HG03196 (cell line): ENCODE measurements around the gene RAB31.
A peak's percentile ranks its signal among the peaks of the same experiment; 100 is the strongest.
"Not testable (repeated sequence)": the region's sequence is repeated elsewhere in the genome, so short reads cannot be mapped to it uniquely, and the experiment has no call there.

Experiments
- ATAC-seq: cut with Tn5 transposase; IDR thresholded peaks from one replicate; pipeline ENCODE4 v1.9.1; 2021; ENCODE audit not compliant: unreplicated experiment

Gene RAB31

GRCh38 chr18:9856092-9856491 is 148.0 kb downstream of the RAB31 start:
- ATAC-seq: no peak

DNA sequence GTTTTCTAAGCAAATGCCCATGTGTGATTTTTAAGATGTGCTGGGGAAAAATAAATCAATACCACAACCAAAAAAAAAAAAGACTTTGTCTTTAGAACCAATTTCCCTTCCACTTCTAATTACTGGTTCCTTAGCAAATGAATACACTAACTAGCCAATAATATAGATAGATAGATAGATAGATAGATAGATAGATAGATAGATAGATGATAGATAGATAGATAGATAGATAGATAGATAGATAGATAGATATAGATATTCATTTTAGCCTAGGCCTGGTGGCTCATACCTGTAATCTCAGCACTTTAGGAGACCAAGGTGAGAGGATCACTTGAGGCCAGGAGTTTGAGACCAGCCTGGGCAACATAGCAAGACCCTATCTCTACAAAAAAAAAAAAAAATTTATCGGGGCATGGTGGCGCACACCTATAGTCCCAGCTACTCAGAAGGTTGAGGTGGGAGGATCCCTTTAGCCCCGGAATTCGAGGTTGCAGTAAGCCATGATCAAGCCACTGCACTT is 149.4 kb downstream of the RAB31 start:
- not testable (repeated sequence) for ATAC-seq

DNA sequence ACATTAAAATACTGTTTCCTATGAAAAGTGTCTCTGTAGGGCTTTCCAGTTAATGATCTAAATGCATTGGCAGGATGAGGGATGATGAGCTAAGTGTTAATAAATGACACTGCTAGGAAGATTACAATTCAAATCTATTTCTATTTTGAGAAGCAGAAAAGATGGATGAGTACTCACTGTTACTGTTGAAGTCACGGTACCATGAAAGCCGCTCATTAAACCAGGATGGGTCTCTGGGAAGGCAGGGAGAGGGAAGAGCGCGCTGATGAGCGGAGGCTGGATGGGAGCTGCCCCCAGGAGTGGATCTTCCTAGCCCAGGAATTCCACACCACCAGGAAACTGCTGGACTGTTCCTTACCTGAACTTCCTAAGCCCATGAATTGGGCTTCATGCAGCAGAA is 150.5 kb downstream of the RAB31 start:
- ATAC-seq: no peak

- no peak for ATAC-seq
Measured at GRCh38 chr18:9859232-9859631, 151.1 kb downstream of the RAB31 start.

- ATAC-seq: no peak
Measured at GRCh38 chr18:9860682-9861081, 152.6 kb downstream of the RAB31 start.

DNA sequence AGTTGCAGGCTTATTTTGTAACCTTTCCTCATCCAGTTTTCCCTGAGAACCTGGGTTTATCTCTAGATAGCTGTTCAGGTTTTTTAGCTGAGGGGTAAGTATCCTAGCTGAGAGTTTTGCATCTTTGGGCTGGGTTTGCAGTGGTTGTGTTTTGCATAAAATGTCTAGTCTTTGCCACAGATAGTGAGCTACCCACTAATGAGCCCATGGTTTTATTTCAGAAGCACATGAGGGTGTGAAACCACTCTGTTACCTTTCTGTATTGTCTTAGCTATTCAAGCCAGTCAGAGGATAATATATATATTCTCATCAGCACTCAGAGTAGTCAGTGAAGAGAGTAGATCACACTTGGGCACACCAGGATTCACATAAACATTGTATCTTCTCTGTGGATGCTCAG is 153.1 kb downstream of the RAB31 start:
- peak; percentile 77 for ATAC-seq

DNA sequence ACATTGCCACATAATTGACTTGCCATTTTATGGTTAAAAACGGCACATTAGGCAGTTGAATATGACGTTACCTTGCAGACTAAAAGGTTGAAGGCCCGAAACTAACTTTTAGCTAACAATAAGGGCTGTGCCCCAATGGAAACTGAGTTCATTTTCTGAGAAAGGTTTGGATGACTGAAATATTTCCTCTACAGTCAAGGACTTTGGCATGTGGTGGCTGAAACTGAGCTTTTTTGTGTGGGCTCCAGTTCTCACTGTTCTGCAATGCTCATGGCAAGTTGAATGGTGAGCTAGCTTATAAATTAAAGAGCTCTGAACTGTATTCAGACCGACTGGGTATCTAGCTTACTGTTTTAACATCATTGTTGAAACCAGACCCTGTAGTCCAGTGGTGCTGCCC is 153.8 kb downstream of the RAB31 start:
- no peak for ATAC-seq

- ATAC-seq: no peak
Measured at GRCh38 chr18:9862686-9863085, 154.6 kb downstream of the RAB31 start.

DNA sequence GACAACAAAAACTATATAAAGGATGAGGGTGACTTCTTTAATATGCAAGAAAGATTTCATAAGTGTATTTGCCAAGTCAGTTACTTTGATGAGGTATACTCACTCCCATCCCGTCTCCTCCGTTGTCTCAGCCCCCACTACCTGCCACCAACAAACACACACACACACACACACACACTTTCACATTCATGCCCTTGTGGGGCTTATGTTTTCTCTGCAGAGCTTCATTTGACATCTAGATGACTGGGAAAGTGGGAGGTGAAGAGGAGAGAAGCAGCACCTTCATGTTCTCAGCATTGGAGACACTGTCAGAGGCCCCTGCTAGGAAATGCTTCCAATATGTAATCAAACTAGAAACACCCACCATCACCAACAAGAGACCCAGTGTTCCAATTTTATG is 155.2 kb downstream of the RAB31 start:
- ATAC-seq: no peak

DNA sequence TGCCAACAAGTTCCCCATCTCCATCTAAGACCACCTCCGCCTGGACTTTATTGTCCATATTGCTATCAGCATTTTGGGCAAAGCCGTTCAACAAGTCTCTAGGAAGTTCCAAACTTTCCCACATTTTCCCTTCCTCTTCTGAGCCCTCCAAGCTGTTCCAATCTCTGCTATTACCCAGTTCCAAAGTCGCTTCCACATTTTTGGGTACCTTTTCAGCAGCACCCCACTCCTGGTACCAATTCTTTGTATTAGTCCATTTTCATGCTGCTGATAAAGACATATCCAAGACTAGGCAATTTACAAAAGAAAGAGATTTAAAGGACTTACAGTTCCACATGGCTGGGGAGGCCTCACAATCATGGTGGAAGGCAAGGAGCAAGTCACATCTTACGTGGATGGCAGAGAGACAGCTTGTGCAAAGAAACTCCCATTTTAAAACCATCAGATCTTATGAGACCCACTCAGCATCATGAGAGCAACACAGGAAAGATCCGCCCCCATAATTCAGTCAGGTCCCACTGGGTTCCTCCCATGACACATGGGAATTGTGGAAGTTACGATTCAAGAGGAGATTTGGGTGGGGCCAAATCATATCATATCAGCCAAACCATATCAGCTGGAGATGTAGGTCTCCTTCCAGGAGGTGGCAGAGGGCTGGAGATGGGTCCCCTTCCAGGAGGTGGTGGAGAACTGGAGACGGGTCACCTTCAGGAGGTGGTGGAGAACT is 157.8 kb downstream of the RAB31 start:
- ATAC-seq: no peak

GRCh38 chr18:9866627-9867026 is 158.5 kb downstream of the RAB31 start:
- ATAC-seq: no peak

DNA sequence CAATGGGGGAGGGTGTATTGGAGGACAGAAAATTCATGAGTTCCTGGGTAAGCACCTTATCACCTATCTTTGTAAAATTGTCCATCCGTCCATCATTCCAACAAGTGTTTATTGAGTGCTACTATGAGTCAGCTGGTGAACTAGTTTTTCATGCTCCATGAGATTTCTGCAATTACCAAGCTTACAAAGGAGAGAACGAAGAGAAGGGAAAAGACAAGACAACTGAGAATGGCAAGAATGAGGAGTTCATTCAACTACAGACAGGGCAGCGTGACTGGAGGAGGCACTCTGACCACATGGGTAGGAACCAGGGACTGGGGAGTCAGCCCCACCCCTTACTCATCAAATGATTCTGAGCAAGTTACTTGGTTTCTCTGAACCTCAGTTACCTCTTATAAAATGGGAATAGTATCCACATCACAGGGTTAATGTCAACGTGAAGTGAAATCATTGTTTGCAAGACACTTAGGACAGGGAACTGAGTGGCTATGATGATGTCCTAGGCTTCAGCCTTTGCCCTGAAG is 159.0 kb downstream of the RAB31 start:
- no peak for ATAC-seq

DNA sequence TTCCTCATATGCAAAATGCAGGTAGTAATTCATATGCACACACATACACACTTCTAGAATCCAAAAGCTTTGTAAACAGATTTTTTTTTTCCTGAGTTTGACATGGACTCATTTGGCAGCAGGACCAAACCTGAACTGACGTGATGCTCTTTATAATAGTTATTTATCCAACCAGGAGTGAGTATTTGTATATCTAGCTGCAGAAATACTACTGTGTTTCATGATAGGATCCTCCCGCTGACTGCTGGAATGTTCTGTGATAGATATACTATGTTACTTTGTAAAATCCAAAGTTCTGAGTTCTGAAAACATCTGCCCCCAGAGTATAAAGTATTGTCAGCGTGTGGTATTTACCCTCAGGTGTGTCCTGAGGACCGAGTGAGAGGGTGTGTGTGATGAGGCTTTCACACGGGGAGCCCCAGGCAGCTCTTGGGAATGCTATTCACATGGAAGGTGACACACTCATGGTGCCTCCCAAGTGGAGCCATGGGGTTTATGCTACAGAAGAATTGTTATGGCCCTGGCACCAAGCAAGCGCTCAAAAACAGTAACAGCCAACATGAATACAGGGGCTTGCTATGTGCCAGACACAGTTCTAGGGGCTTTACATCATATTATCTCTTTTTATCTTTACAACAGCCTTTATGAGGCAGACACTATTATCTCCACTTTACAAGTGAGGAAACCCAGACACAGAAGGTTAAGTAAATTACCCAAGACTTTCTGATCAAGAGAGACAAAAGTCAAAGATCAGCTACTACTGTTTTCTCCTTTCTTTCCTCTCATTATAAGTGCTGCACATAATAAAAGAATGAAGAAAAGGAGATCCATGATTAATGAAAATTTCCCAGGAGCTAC is 161.0 kb downstream of the RAB31 start:
- no peak for ATAC-seq

DNA sequence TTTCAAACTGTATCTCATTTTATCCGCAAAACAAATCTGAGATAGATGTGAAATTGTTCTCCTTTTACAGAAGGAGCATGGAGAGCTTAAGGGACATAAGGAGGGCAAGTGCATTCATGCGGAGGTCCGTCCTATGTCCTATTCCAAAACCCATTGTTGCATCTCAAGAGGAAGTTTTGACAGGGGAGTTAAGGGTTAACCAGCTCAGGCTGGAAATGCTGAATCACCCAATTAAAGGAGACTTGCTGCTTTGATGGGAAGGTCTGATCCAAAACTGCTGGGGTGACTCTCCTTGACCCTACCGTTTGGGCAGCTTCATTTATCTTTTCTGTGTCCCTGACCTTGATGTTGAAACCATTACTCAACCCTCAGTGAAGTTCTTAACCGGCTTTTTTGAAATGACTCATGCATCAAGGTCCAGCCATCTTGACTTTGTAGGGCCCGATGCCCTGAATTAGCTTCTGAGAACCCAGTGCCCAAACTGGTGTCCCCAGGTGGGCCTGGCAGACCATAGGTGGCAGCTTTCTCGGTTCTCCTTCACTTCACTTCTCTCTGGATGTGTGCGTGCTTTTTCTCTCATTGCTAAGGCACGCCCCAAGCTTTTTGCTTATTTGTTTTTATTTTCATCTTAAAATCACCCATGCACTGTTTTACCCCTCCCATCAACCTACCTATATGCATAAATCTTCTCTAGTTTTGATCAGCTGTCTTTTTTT is 161.8 kb downstream of the RAB31 start:
- ATAC-seq: peak; percentile 59

DNA sequence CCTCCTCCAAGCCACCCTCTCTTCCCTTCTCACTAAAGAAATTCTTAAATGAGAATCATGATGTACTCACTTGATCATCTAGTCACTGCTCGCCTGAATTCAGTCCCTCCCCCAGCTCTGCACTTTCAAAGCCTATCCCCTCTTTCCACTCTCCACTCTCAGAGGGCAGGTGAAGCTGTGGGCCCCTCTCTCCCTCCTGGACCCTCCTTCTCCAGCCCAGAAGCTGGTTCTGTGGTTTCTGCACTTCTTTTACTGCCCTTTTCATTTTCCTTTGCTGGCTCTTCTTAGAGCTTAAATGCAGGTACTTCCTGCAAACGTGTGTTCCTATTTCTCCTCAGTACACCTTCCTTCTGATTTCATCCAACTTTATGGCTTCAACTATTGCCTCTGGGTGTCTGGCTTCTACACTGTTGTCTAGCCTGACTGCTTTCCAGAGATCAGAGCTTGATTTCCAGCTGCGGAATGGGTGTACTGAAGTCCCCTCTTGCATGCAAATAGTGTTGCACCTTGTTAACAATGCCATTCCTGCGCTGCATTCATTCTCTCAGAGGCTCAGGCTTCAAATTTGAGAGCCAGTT is 162.4 kb downstream of the RAB31 start:
- no peak for ATAC-seq

DNA sequence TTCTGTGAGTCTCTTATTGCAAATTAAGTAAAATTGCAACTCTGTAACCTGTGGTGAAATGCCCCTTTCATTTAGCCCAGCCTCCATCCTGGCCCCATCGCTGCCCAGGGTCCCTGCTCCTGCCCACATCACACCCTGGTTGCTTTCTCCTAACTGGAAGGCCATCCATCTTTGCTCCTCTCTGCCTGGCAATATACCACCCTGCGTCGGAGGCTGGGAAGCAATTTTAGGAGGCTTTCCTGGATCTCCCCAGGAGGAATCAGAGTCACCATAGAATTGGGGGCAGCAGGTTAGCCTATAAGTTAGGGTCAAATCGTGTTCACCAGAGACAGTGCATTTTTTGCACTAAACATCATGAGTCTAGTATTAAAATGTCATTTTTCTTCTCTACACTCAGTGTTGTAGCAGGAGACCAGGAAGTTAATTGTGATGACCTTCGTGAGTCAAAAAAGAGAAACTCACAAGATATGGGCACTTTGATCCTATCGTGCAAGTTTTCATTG is 163.2 kb downstream of the RAB31 start:
- ATAC-seq: no peak

- no peak for ATAC-seq
Measured at GRCh38 chr18:9872823-9873222, 164.7 kb downstream of the RAB31 start.

GRCh38 chr18:9874728-9875127 is 166.6 kb downstream of the RAB31 start:
- ATAC-seq: no peak

DNA sequence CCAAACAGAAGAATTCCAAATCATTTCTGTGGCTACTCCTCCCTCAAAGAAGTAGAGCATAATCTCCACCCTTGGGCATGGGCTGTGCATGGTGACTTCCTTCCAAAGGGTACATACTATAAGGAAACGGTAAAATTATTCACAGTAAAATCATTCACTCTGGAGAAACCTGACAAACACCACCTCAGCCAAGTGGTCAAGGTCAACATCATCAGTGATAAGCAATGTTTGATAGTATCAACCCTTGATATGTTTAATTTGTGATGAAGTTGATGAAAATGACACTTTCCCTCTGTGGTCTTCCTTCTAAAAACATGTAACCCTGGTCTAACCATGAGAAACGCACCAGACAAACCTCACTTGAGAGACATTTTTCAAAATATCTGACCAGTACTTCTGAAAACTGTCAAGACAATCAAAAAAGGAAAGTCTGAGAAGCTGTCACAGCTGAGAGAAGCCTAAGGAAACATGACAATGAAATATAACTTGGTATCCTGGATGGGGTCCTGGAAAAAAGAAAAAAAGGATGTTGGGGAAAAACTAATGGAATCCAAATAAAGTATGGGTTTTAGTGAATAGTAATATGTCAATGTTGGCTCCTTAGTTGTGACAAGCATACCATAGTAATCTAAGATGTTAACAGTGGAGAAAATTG is 168.2 kb downstream of the RAB31 start:
- no peak for ATAC-seq
